K562 (cell line): ENCODE measurements around the gene PLCD1.

Source experiments
- E2F5 ChIP-seq: sonication (generic); formaldehyde crosslinking; IDR thresholded peaks from 2 replicates; pipeline ENCODE4 v1.8.0; 2022; ENCODE audit warnings: mild to moderate bottlenecking, missing genetic modification reagents
- ESRRA ChIP-seq: fragments of 450-650 bp; IDR thresholded peaks from 2 replicates; pipeline ENCODE4 v1.6.1; 2014; ENCODE audit warnings: low read depth, mild to moderate bottlenecking, moderate library complexity, borderline replicate concordance
- GTF2F1 ChIP-seq: IDR thresholded peaks from 2 replicates; pipeline ENCODE4 v1.6.1; 2011; ENCODE audit warnings: low read depth, low read length, improper control_type of control experiment
- MYC ChIP-seq, 2 experiments: fragments of 250-450 bp in 1 of 2; sonication (Bioruptor Pico) in 1 of 2; IDR thresholded peaks; 2 replicates each; pipeline versions ENCODE4 v1.5.1 to v1.6.1; 2012 to 2021; ENCODE audit warnings: low read depth in 2 of 2, borderline replicate concordance in 1 of 2, improper control_type of control experiment in 1 of 2, low read length in 1 of 2, mild to moderate bottlenecking in 1 of 2, moderate library complexity in 1 of 2
- POLR2A ChIP-seq: fragments of 450-650 bp; conservative IDR thresholded peaks from 2 replicates; pipeline ENCODE4 v1.6.1; 2016

GRCh38 chr3:38008191-38008701 is 21.2 kb downstream of the PLCD1 start:
- TF ChIP-seq MYC (IDR thresholded peaks at IDR 0.05; ENCODE audit: low read depth, low read length) (no peak), MYC (CRISPR knock-in tag; IDR thresholded peaks at IDR 0.05; ENCODE audit: borderline replicate concordance, low read depth) (no peak), ESRRA (no peak), E2F5 (CRISPR knock-in tag) (no peak), POLR2A (peak; percentile 25; the same call in 1 of the 2 replicates), GTF2F1 (no peak)
